ENCODE results near the gene NHERF2. TPM values are rescaled to one million over a fixed set of nuclear protein-coding genes. Genes with fewer than 3 reads are reported as not detected.

The NHERF2 gene
- total and polyA plus RNA-seq, 2 experiments from 2014 or later: 12.0 to 16.5 TPM

GRCh38 chr16:1998852-1999801 is 27.6 kb upstream of the NHERF2 start:
- H3K4me1 ChIP-seq (ENCODE audit: insufficient read depth): peaks cover 1% of the 10 kb centered on the region; the same call in 1 of the 2 replicates
- no peak overlapping the region for H3K4me3 Mint-ChIP-seq
- H2AFZ ChIP-seq: no peak overlapping the region
- DNase-seq (ENCODE audit: low spot score): no peak
- H3K36me3 ChIP-seq (ENCODE audit: insufficient read depth): no peaks in the 10 kb centered on the region; the same call in 1 of the 2 replicates
- no peak overlapping the region for H3K27ac ChIP-seq (ENCODE audit: low read depth)
- no peak overlapping the region for H3K4me3 ChIP-seq
- peaks cover 3% of the 10 kb centered on the region for H3K27me3 Mint-ChIP-seq (ENCODE audit: insufficient read depth, low read depth, poor library complexity)
- peaks cover 31% of the 10 kb centered on the region for H3K36me3 Mint-ChIP-seq (ENCODE audit: low read depth)
- TF ChIP-seq EZH2phosphoT487 (IDR thresholded peaks at IDR 0.05; ENCODE audit: unreplicated experiment) (no peak), POLR2AphosphoS5 (IDR thresholded peaks at IDR 0.05; ENCODE audit: low read depth) (no peak)
- H4K20me1 ChIP-seq (replicated peaks; ENCODE audit: insufficient read depth): peaks cover 2% of the 10 kb centered on the region
- no peaks in the 10 kb centered on the region for H3K27me3 ChIP-seq (ENCODE audit: insufficient read depth)
- no peaks in the 10 kb centered on the region for H3K9me3 Mint-ChIP-seq
- no peak for ATAC-seq
- H3K9me2 ChIP-seq (ENCODE audit: insufficient read depth): no peaks in the 10 kb centered on the region
- H3K27ac Mint-ChIP-seq: no peak overlapping the region
- no peaks in the 10 kb centered on the region; the same call in 1 of the 3 replicates for H3K4me1 Mint-ChIP-seq
- H3F3A ChIP-seq (replicated peaks; ENCODE audit: low read depth): peaks cover 15% of the 10 kb centered on the region; the same call in 1 of the 2 replicates
- peaks cover 6% of the 10 kb centered on the region; the same call in 1 of the 2 replicates for H3K79me2 ChIP-seq (replicated peaks; ENCODE audit: insufficient read depth)
- no peak overlapping the region for H3K4me2 ChIP-seq

DNA sequence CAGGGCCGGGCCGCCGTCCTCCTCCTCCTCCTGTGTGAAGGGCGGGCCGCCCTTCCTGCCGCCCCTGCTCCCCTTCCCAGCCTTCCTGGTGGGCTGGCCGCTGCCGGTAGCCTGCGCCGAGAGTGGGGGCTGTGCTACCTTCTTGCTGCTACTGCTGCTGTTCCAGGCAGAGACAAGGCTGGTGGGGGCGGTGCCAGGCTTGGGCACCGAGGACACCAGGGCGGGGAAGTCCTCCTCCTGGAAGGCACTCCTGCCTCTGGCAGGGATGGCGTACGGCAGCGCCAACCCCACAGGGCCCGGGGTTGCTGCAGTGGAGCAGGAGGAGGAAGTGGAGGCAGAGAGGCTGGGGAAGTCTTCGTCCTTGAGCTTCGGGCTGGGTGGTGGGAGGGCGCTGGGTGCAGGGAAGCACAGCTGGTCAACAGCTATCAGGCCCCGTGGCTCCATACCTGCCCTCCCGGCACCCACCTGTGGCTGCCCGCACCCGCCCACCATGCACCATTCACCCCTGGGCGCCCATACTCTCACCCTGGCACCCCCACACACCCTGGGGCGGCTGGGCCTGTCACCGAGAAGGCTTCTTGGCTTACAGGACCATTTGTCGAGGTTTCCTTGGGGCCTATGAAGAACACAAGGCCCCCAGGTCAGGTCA is 26.7 kb upstream of the NHERF2 start:
- Histone ChIP-seq H4K20me1 (replicated peaks; ENCODE audit: insufficient read depth) (peaks cover 7% of the 10 kb centered on the region), H3K4me1 (ENCODE audit: insufficient read depth) (peaks cover 8% of the 10 kb centered on the region; the same call in 1 of the 2 replicates), H3K9me2 (ENCODE audit: insufficient read depth) (no peaks in the 10 kb centered on the region), H3K4me3 (no peak overlapping the region), H3K79me2 (replicated peaks; ENCODE audit: insufficient read depth) (peaks cover 6% of the 10 kb centered on the region; the same call in 1 of the 2 replicates), H3F3A (replicated peaks; ENCODE audit: low read depth) (peaks cover 24% of the 10 kb centered on the region; the same call in 1 of the 2 replicates), H2AFZ (no peak overlapping the region), H3K27me3 (ENCODE audit: insufficient read depth) (no peaks in the 10 kb centered on the region), H3K27ac (ENCODE audit: low read depth) (no peak overlapping the region), H3K36me3 (ENCODE audit: insufficient read depth) (no peaks in the 10 kb centered on the region; the same call in 1 of the 2 replicates), H3K4me2 (no peak overlapping the region)
- Mint-ChIP-seq H3K27me3 (ENCODE audit: insufficient read depth, low read depth, poor library complexity) (peaks cover 4% of the 10 kb centered on the region), H3K36me3 (ENCODE audit: low read depth) (peaks cover 31% of the 10 kb centered on the region), H3K27ac (no peak overlapping the region), H3K4me1 (peaks cover 7% of the 10 kb centered on the region), H3K4me3 (no peak overlapping the region), H3K9me3 (no peaks in the 10 kb centered on the region)
- DNase-seq (ENCODE audit: low spot score) (no peak), ATAC-seq (no peak)
- no peak for TF ChIP-seq EZH2phosphoT487 (IDR thresholded peaks at IDR 0.05; ENCODE audit: unreplicated experiment)
- no peak for TF ChIP-seq CREB1 (CRISPR knock-in tag; IDR thresholded peaks at IDR 0.05; ENCODE audit: low read depth)
- TF ChIP-seq ETS1 (IDR thresholded peaks at IDR 0.05): no peak
- no peak for TF ChIP-seq NANOG (IDR thresholded peaks at IDR 0.05; ENCODE audit: borderline replicate concordance)
- no peak for TF ChIP-seq STAT1 (IDR thresholded peaks at IDR 0.05; ENCODE audit: unreplicated experiment)
- TF ChIP-seq EZH2 (IDR thresholded peaks at IDR 0.05; ENCODE audit: low read depth, unreplicated experiment): no peak
- TF ChIP-seq, protein P1, sequence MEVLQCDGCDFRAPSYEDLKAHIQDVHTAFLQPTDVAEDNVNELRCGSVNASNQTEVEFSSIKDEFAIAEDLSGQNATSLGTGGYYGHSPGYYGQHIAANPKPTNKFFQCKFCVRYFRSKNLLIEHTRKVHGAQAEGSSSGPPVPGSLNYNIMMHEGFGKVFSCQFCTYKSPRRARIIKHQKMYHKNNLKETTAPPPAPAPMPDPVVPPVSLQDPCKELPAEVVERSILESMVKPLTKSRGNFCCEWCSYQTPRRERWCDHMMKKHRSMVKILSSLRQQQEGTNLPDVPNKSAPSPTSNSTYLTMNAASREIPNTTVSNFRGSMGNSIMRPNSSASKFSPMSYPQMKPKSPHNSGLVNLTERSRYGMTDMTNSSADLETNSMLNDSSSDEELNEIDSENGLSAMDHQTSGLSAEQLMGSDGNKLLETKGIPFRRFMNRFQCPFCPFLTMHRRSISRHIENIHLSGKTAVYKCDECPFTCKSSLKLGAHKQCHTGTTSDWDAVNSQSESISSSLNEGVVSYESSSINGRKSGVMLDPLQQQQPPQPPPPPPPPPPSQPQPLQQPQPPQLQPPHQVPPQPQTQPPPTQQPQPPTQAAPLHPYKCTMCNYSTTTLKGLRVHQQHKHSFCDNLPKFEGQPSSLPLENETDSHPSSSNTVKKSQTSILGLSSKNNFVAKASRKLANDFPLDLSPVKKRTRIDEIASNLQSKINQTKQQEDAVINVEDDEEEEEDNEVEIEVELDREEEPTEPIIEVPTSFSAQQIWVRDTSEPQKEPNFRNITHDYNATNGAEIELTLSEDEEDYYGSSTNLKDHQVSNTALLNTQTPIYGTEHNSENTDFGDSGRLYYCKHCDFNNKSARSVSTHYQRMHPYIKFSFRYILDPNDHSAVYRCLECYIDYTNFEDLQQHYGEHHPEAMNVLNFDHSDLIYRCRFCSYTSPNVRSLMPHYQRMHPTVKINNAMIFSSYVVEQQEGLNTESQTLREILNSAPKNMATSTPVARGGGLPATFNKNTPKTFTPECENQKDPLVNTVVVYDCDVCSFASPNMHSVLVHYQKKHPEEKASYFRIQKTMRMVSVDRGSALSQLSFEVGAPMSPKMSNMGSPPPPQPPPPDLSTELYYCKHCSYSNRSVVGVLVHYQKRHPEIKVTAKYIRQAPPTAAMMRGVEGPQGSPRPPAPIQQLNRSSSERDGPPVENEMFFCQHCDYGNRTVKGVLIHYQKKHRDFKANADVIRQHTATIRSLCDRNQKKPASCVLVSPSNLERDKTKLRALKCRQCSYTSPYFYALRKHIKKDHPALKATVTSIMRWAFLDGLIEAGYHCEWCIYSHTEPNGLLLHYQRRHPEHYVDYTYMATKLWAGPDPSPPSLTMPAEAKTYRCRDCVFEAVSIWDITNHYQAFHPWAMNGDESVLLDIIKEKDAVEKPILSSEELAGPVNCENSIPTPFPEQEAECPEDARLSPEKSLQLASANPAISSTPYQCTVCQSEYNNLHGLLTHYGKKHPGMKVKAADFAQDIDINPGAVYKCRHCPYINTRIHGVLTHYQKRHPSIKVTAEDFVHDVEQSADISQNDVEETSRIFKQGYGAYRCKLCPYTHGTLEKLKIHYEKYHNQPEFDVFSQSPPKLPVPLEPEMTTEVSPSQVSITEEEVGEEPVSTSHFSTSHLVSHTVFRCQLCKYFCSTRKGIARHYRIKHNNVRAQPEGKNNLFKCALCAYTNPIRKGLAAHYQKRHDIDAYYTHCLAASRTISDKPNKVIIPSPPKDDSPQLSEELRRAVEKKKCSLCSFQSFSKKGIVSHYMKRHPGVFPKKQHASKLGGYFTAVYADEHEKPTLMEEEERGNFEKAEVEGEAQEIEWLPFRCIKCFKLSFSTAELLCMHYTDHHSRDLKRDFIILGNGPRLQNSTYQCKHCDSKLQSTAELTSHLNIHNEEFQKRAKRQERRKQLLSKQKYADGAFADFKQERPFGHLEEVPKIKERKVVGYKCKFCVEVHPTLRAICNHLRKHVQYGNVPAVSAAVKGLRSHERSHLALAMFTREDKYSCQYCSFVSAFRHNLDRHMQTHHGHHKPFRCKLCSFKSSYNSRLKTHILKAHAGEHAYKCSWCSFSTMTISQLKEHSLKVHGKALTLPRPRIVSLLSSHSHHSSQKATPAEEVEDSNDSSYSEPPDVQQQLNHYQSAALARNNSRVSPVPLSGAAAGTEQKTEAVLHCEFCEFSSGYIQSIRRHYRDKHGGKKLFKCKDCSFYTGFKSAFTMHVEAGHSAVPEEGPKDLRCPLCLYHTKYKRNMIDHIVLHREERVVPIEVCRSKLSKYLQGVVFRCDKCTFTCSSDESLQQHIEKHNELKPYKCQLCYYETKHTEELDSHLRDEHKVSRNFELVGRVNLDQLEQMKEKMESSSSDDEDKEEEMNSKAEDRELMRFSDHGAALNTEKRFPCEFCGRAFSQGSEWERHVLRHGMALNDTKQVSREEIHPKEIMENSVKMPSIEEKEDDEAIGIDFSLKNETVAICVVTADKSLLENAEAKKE (CRISPR knock-in tag; IDR thresholded peaks at IDR 0.05): no peak
- no peak for TF ChIP-seq ZNF331 (CRISPR knock-in tag; IDR thresholded peaks at IDR 0.05; ENCODE audit: low read depth)
